PC-3 (cell line): ENCODE results near the gene KAT7. TPM values are rescaled to one million over a fixed set of nuclear protein-coding genes. Genes with fewer than 3 reads are reported as not detected.

ENCODE experiments used
- ATAC-seq: fragments of 200-7000 bp; cut with Tn5 transposase; 2 replicates; pipeline ENCODE4 v1.9.1; 2020; ENCODE audit warnings: mild to moderate bottlenecking, moderate library complexity
- BruUV-seq: library from RNA; stranded (reverse); fragments of 400-500 nt; replicated peaks from 2 replicates; lab custom pipeline; 2021; lab: Mats Ljungman, UMichigan
- CTCF ChIA-PET: fragments of 300-600 bp; sonication (Branson Sonifier 250); formaldehyde crosslinking; loops from one replicate; lab custom pipeline; 2022; ENCODE audit warnings: antibody characterized with exemption; lab: Charles Lee
- POLR2A ChIA-PET: fragments of 300-600 bp; sonication (Branson Sonifier 250); formaldehyde crosslinking; loops from one replicate; lab custom pipeline; 2022; ENCODE audit warnings: antibody characterized with exemption; ENCODE audit not compliant: unreplicated experiment; lab: Charles Lee
- DNase-seq: peaks from one replicate; pipeline ENCODE4 v3.0.0-alpha.2; 2015
- H2AFZ ChIP-seq: fragments of 300-600 bp; sonication (generic); 2 replicates; pipeline ENCODE4 v1.6.0; 2016; ENCODE audit warnings: antibody characterized with exemption, low read length
- H3F3A ChIP-seq: fragments of 300-600 bp; sonication (generic); one replicate; pipeline ENCODE4 v1.6.0; 2017; ENCODE audit warnings: antibody characterized with exemption, low read length, control low read depth, mild to moderate bottlenecking; ENCODE audit not compliant: unreplicated experiment
- H3K27ac ChIP-seq: fragments of 300-600 bp; sonication (generic); 2 replicates; pipeline ENCODE4 v1.5.1; 2016; ENCODE audit warnings: mild to moderate bottlenecking, low read length
- H3K27me3 ChIP-seq: fragments of 300-600 bp; sonication (generic); 2 replicates; pipeline ENCODE4 v1.6.1; 2016; ENCODE audit warnings: low read length, mixed read lengths
- H3K36me3 ChIP-seq: fragments of 300-600 bp; sonication (generic); 2 replicates; pipeline ENCODE4 v1.6.1; 2016; ENCODE audit warnings: low read depth, mixed run types, low read length, mixed read lengths
- H3K4me1 ChIP-seq: fragments of 300-600 bp; sonication (generic); 2 replicates; pipeline ENCODE4 v1.5.1; 2016; ENCODE audit warnings: low read length; ENCODE audit not compliant: insufficient read depth
- H3K4me2 ChIP-seq: fragments of 300-600 bp; sonication (generic); 2 replicates; pipeline ENCODE4 v1.6.0; 2016; ENCODE audit warnings: low read length
- H3K4me3 ChIP-seq: fragments of 300-600 bp; sonication (generic); 2 replicates; pipeline ENCODE4 v1.5.1; 2016; ENCODE audit warnings: mild to moderate bottlenecking, low read length, mixed read lengths
- H3K79me2 ChIP-seq: fragments of 300-600 bp; sonication (generic); 2 replicates; pipeline ENCODE4 v1.6.1; 2017; ENCODE audit warnings: low read length, mixed read lengths
- H3K9ac ChIP-seq: fragments of 300-600 bp; sonication (generic); 2 replicates; pipeline ENCODE4 v1.6.0; 2016; ENCODE audit warnings: mild to moderate bottlenecking, low read length
- H3K9me2 ChIP-seq: fragments of 300-600 bp; sonication (generic); replicated peaks from 2 replicates; pipeline ENCODE4 v1.6.1; 2016; ENCODE audit warnings: mixed run types, low read length, mixed read lengths
- H3K9me3 ChIP-seq: fragments of 300-600 bp; sonication (generic); 2 replicates; pipeline ENCODE4 v1.6.1; 2016; ENCODE audit warnings: low read length, mixed read lengths
- H4K20me1 ChIP-seq: fragments of 300-600 bp; sonication (generic); 2 replicates; pipeline ENCODE4 v1.6.1; 2016; ENCODE audit warnings: low read length, mixed read lengths
- EZH2 ChIP-seq: fragments of 300-600 bp; sonication (generic); IDR thresholded peaks from one replicate; pipeline ENCODE4 v1.6.1; 2017; ENCODE audit warnings: antibody characterized with exemption, mild to moderate bottlenecking, low read length; ENCODE audit not compliant: unreplicated experiment
- EZH2phosphoT487 ChIP-seq: fragments of 300-600 bp; sonication (generic); IDR thresholded peaks from 2 replicates; pipeline ENCODE4 v1.6.1; 2018; ENCODE audit warnings: mild to moderate bottlenecking, antibody characterized with exemption, low read length, borderline replicate concordance
- intact Hi-C: fragments of 100-400 bp; cut with micrococcal nuclease; formaldehyde crosslinking; loops from 2 replicates; pipeline ENCODE4 v1.9.0; 2023
- total RNA-seq: library from RNA; depleted of rRNA; stranded (reverse); fragments of >200 nt; gene quantifications from 2 replicates; pipeline ENCODE4 v1.2.3, GENCODE V29; 2014
- TF ChIP-seq, protein P1 (sequence below): fragments of 300-600 bp; sonication (generic); conservative IDR thresholded peaks from 2 replicates; pipeline ENCODE4 v1.5.1; 2017; ENCODE audit warnings: antibody characterized with exemption, low read depth, mild to moderate bottlenecking, low read length

Gene KAT7
- total RNA-seq, 1 experiment from 2014 or later: 39.1 TPM

- no peak overlapping the region for H3K4me3 ChIP-seq
- no peak overlapping the region for H3K27ac ChIP-seq
- no peak overlapping the region for H3K4me2 ChIP-seq
- POLR2A ChIA-PET: no interaction called here
- H2AFZ ChIP-seq: no peak overlapping the region
- intact Hi-C loops: no loop called here
- peaks cover 3% of the 10 kb centered on the region; the same call in 1 of the 2 replicates for H3K27me3 ChIP-seq
- H3K9ac ChIP-seq: no peak overlapping the region
- CTCF ChIA-PET: no interaction called here
- TF ChIP-seq EZH2phosphoT487: no peak
- TF ChIP-seq EZH2: no peak
- TF ChIP-seq, protein P1, sequence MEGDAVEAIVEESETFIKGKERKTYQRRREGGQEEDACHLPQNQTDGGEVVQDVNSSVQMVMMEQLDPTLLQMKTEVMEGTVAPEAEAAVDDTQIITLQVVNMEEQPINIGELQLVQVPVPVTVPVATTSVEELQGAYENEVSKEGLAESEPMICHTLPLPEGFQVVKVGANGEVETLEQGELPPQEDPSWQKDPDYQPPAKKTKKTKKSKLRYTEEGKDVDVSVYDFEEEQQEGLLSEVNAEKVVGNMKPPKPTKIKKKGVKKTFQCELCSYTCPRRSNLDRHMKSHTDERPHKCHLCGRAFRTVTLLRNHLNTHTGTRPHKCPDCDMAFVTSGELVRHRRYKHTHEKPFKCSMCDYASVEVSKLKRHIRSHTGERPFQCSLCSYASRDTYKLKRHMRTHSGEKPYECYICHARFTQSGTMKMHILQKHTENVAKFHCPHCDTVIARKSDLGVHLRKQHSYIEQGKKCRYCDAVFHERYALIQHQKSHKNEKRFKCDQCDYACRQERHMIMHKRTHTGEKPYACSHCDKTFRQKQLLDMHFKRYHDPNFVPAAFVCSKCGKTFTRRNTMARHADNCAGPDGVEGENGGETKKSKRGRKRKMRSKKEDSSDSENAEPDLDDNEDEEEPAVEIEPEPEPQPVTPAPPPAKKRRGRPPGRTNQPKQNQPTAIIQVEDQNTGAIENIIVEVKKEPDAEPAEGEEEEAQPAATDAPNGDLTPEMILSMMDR: no peak
- H3K9me3 ChIP-seq: no peaks in the 10 kb centered on the region
- no peaks in the 10 kb centered on the region for H3K79me2 ChIP-seq
- H3K4me1 ChIP-seq: no peaks in the 10 kb centered on the region; the same call in 1 of the 2 replicates
- H4K20me1 ChIP-seq: no peaks in the 10 kb centered on the region
- no peak for ATAC-seq
- no TSS peak for BruUV-seq
- no peak for DNase-seq
- no peaks in the 10 kb centered on the region for H3F3A ChIP-seq
- no peaks in the 10 kb centered on the region for H3K9me2 ChIP-seq
- no peaks in the 10 kb centered on the region for H3K36me3 ChIP-seq
Observed at GRCh38 chr17:49848739-49849138, 60.3 kb downstream of the KAT7 start.

DNA sequence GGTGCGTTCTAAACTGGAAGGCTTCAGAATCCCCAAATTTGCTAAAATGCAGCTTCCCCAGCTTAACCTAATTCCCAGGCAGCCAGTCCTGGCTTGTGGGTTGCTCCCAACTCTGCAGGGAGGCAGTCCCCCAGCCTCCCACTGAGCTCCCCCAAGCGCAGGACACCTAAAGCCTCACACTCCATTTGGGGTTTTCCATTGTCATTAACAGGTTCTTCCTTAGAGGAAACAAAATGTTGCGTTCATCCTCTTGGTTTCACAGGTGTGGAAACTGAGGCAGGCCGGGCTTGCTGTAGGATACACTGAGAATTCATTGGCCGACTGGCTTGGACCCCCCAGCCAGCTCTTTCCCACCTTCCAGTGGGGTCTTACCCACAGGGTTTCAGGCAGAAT is 61.7 kb downstream of the KAT7 start:
- CTCF ChIA-PET: no interaction called here
- no peak overlapping the region for H3K9ac ChIP-seq
- no peak overlapping the region for H3K4me3 ChIP-seq
- H3K4me1 ChIP-seq: no peaks in the 10 kb centered on the region; the same call in 1 of the 2 replicates
- H3K79me2 ChIP-seq: no peaks in the 10 kb centered on the region
- no peaks in the 10 kb centered on the region for H3K9me2 ChIP-seq
- no peak overlapping the region for H3K4me2 ChIP-seq
- POLR2A ChIA-PET: no interaction called here
- ATAC-seq (no peak), DNase-seq (no peak)
- no peaks in the 10 kb centered on the region for H4K20me1 ChIP-seq
- intact Hi-C loops: no loop called here
- H2AFZ ChIP-seq: no peak overlapping the region
- no peaks in the 10 kb centered on the region for H3K9me3 ChIP-seq
- TF ChIP-seq, protein P1: no peak
- TF ChIP-seq EZH2phosphoT487 (no peak), EZH2 (no peak)
- no peaks in the 10 kb centered on the region for H3K36me3 ChIP-seq
- H3K27ac ChIP-seq: no peak overlapping the region
- no TSS peak for BruUV-seq
- H3F3A ChIP-seq: no peaks in the 10 kb centered on the region
- H3K27me3 ChIP-seq: peaks cover 3% of the 10 kb centered on the region; the same call in 1 of the 2 replicates

GRCh38 chr17:49850772-49851386 is 62.4 kb downstream of the KAT7 start:
- no peaks in the 10 kb centered on the region for H3F3A ChIP-seq
- H4K20me1 ChIP-seq: no peaks in the 10 kb centered on the region
- no peaks in the 10 kb centered on the region for H3K79me2 ChIP-seq
- H3K27ac ChIP-seq: no peak overlapping the region
- H3K27me3 ChIP-seq: peaks cover 3% of the 10 kb centered on the region; the same call in 1 of the 2 replicates
- TF ChIP-seq EZH2phosphoT487 (no peak), EZH2 (no peak)
- TF ChIP-seq, protein P1: no peak
- no TSS peak for BruUV-seq
- peak; percentile 68 for ATAC-seq
- H2AFZ ChIP-seq: peak overlapping the region; percentile 90; the same call in 1 of the 2 replicates
- DNase-seq: peak; percentile 21
- H3K9ac ChIP-seq: no peak overlapping the region
- CTCF ChIA-PET: interaction anchor here (0.6 kb wide), 1 partner anchor 171 kb away, joined by 3 read pairs; no protein-coding TSS in a partner anchor
- POLR2A ChIA-PET: interaction anchor here (0.6 kb wide), 1 partner anchor 65 kb away, joined by 3 read pairs; no protein-coding TSS in a partner anchor
- intact Hi-C loops: loop anchor here (1.0 kb wide), 1 partner anchor 143 kb away; no protein-coding TSS in a partner anchor
- peak overlapping the region; percentile 66 for H3K4me3 ChIP-seq
- no peaks in the 10 kb centered on the region; the same call in 1 of the 2 replicates for H3K4me1 ChIP-seq
- no peaks in the 10 kb centered on the region for H3K9me3 ChIP-seq
- no peaks in the 10 kb centered on the region for H3K36me3 ChIP-seq
- H3K9me2 ChIP-seq: no peaks in the 10 kb centered on the region
- peak overlapping the region; percentile 89 for H3K4me2 ChIP-seq
